ENCODE measurements around the gene DRG2. TPM values are rescaled to one million over a fixed set of nuclear protein-coding genes. Genes with fewer than 3 reads are reported as not detected.

Gene DRG2
- total RNA-seq, 1 donor, result 40.2 TPM

- Histone ChIP-seq H4K20me1 (ENCODE audit: insufficient read depth, low read length) (no peaks in the 10 kb centered on the region), H3K79me2 (ENCODE audit: insufficient read depth, low read length) (no peaks in the 10 kb centered on the region), H3K27me3 (ENCODE audit: insufficient read depth, low read length) (peaks cover 8% of the 10 kb centered on the region), H3K4me2 (ENCODE audit: insufficient read depth, low read length) (no peak overlapping the region), H2AFZ (ENCODE audit: low read length) (no peak overlapping the region), H3K4me3 (ENCODE audit: insufficient read depth, low read length) (no peak overlapping the region), H3K36me3 (ENCODE audit: insufficient read depth, low read length) (no peaks in the 10 kb centered on the region), H3K9me3 (ENCODE audit: low read depth, low read length) (no peaks in the 10 kb centered on the region), H3K27ac (ENCODE audit: low read depth, low read length) (no peak overlapping the region), H3K4me1 (ENCODE audit: insufficient read depth, low read length) (peaks cover 10% of the 10 kb centered on the region)
- no peak for DNase-seq (ENCODE audit: insufficient read length, low spot score, missing footprints)
- TF ChIP-seq CTCF (IDR thresholded peaks at IDR 0.05; ENCODE audit: extremely low read depth, low read depth, low read length), result no peak
Measured at GRCh38 chr17:18074566-18075272, 13.0 kb upstream of the DRG2 start.

- TF ChIP-seq CTCF (IDR thresholded peaks at IDR 0.05; ENCODE audit: extremely low read depth, low read depth, low read length), result no peak
- Histone ChIP-seq H2AFZ (ENCODE audit: low read length) (no peak overlapping the region), H3K4me1 (ENCODE audit: insufficient read depth, low read length) (no peaks in the 10 kb centered on the region), H3K4me3 (ENCODE audit: insufficient read depth, low read length) (no peak overlapping the region), H3K79me2 (ENCODE audit: insufficient read depth, low read length) (no peaks in the 10 kb centered on the region), H3K9me3 (ENCODE audit: low read depth, low read length) (no peaks in the 10 kb centered on the region), H3K27ac (ENCODE audit: low read depth, low read length) (no peak overlapping the region), H4K20me1 (ENCODE audit: insufficient read depth, low read length) (no peaks in the 10 kb centered on the region), H3K27me3 (ENCODE audit: insufficient read depth, low read length) (peaks cover 10% of the 10 kb centered on the region), H3K4me2 (ENCODE audit: insufficient read depth, low read length) (no peak overlapping the region), H3K36me3 (ENCODE audit: insufficient read depth, low read length) (no peaks in the 10 kb centered on the region)
- no peak for DNase-seq (ENCODE audit: insufficient read length, low spot score, missing footprints)
Measured at GRCh38 chr17:18076936-18077335, 10.8 kb upstream of the DRG2 start.

- Histone ChIP-seq H3K79me2 (ENCODE audit: insufficient read depth, low read length) (no peaks in the 10 kb centered on the region), H3K36me3 (ENCODE audit: insufficient read depth, low read length) (no peaks in the 10 kb centered on the region), H3K27me3 (ENCODE audit: insufficient read depth, low read length) (peaks cover 10% of the 10 kb centered on the region), H3K4me3 (ENCODE audit: insufficient read depth, low read length) (no peak overlapping the region), H3K4me2 (ENCODE audit: insufficient read depth, low read length) (no peak overlapping the region), H3K27ac (ENCODE audit: low read depth, low read length) (no peak overlapping the region), H2AFZ (ENCODE audit: low read length) (no peak overlapping the region), H4K20me1 (ENCODE audit: insufficient read depth, low read length) (no peaks in the 10 kb centered on the region), H3K4me1 (ENCODE audit: insufficient read depth, low read length) (no peaks in the 10 kb centered on the region), H3K9me3 (ENCODE audit: low read depth, low read length) (no peaks in the 10 kb centered on the region)
- TF ChIP-seq CTCF (IDR thresholded peaks at IDR 0.05; ENCODE audit: extremely low read depth, low read depth, low read length), result no peak
- no peak for DNase-seq (ENCODE audit: insufficient read length, low spot score, missing footprints)
Measured at GRCh38 chr17:18079543-18079942, 8.2 kb upstream of the DRG2 start.

- Histone ChIP-seq H3K27me3 (ENCODE audit: insufficient read depth, low read length) (peaks cover 5% of the 10 kb centered on the region), H3K4me2 (ENCODE audit: insufficient read depth, low read length) (no peak overlapping the region), H2AFZ (ENCODE audit: low read length) (no peak overlapping the region), H3K9me3 (ENCODE audit: low read depth, low read length) (no peaks in the 10 kb centered on the region), H3K36me3 (ENCODE audit: insufficient read depth, low read length) (no peaks in the 10 kb centered on the region), H4K20me1 (ENCODE audit: insufficient read depth, low read length) (no peaks in the 10 kb centered on the region), H3K4me3 (ENCODE audit: insufficient read depth, low read length) (no peak overlapping the region), H3K79me2 (ENCODE audit: insufficient read depth, low read length) (peaks cover 15% of the 10 kb centered on the region), H3K27ac (ENCODE audit: low read depth, low read length) (no peak overlapping the region), H3K4me1 (ENCODE audit: insufficient read depth, low read length) (peaks cover 8% of the 10 kb centered on the region)
- DNase-seq (ENCODE audit: insufficient read length, low spot score, missing footprints), result no peak
- TF ChIP-seq CTCF (IDR thresholded peaks at IDR 0.05; ENCODE audit: extremely low read depth, low read depth, low read length), result no peak
Measured at GRCh38 chr17:18084256-18084655, 3.5 kb upstream of the DRG2 start.

Data from osteoblast (primary cell).